Cardiac muscle cell (in vitro differentiated cells and primary cell): ENCODE measurements around the gene NISCH. TPM values are rescaled to one million over a fixed set of nuclear protein-coding genes. Genes with fewer than 3 reads are reported as not detected.

Experiments used
- DNase-seq, 2 donors: peaks; one replicate each; pipeline versions ENCODE4 v3.0.0 to v3.0.0-alpha.2; 2010 to 2017; ENCODE audit warnings: low read depth in 1 of 2, low spot score in 1 of 2
- H3K27ac ChIP-seq: fragments of 200-600 bp; sonication (generic); 2 replicates; pipeline ENCODE4 v1.5.1; 2016
- H3K27me3 ChIP-seq: fragments of 200-600 bp; sonication (generic); 2 replicates; pipeline ENCODE4 v1.6.0; 2016; ENCODE audit warnings: control low read depth
- H3K36me3 ChIP-seq: fragments of 200-600 bp; sonication (generic); 2 replicates; pipeline ENCODE4 v1.5.1; 2016; ENCODE audit warnings: control low read depth
- H3K4me1 ChIP-seq: fragments of 200-600 bp; sonication (generic); 2 replicates; pipeline ENCODE4 v1.8.1; 2017; ENCODE audit warnings: low read depth, mild to moderate bottlenecking, mixed run types
- H3K4me3 ChIP-seq: fragments of 200-600 bp; sonication (generic); 2 replicates; pipeline ENCODE4 v1.5.1; 2016; ENCODE audit warnings: mild to moderate bottlenecking
- H3K9me3 ChIP-seq: fragments of 200-600 bp; sonication (generic); 2 replicates; pipeline ENCODE4 v1.5.1; 2017; ENCODE audit warnings: low read depth, mild to moderate bottlenecking, control low read depth
- CTCF ChIP-seq: IDR thresholded peaks from 2 replicates; pipeline ENCODE4 v1.5.1; 2012; ENCODE audit warnings: low read depth, mild to moderate bottlenecking, low read length
- polyA plus RNA-seq: library from polyadenylated mRNA; unstranded; fragments of >200 nt; fragmentation: Nextera tagmentation; extraction: Ambion mirVana; gene quantifications from 2 replicates; pipeline ENCODE4 v1.2.1, GENCODE V29; 2016
- total RNA-seq: library from RNA; depleted of rRNA; stranded (reverse); fragments of >200 nt; gene quantifications from 2 replicates; pipeline ENCODE4 v1.2.3, GENCODE V29; 2016

Gene NISCH
- total and polyA plus RNA-seq, 2 experiments from 2014 or later, result 80.8 to 205 TPM

GRCh38 chr3:52443268-52443610 lies 12.2 kb upstream of the NISCH start:
- Histone ChIP-seq H3K9me3 (no peaks in the 10 kb centered on the region), H3K4me1 (peaks cover 2% of the 10 kb centered on the region), H3K27me3 (no peaks in the 10 kb centered on the region), H3K4me3 (no peak overlapping the region), H3K27ac (no peak overlapping the region), H3K36me3 (no peaks in the 10 kb centered on the region)
- DNase-seq, result no peak
- no peak for TF ChIP-seq CTCF

- no peak for TF ChIP-seq CTCF
- Histone ChIP-seq H3K4me3 (no peak overlapping the region), H3K9me3 (no peaks in the 10 kb centered on the region), H3K27ac (no peak overlapping the region), H3K27me3 (no peaks in the 10 kb centered on the region), H3K36me3 (no peaks in the 10 kb centered on the region), H3K4me1 (peaks cover 2% of the 10 kb centered on the region)
- DNase-seq, result no peak
Measured at GRCh38 chr3:52443791-52444687, 11.4 kb upstream of the NISCH start.

- Histone ChIP-seq H3K4me3 (no peak within 1 kb of the TSS), H3K36me3 (no peaks in the 10 kb centered on the region), H3K27ac (no peak within 1 kb of the TSS), H3K4me1 (peaks cover 7% of the 10 kb centered on the region), H3K9me3 (no peaks in the 10 kb centered on the region), H3K27me3 (no peaks in the 10 kb centered on the region)
- DNase-seq, result peak; percentile 60 to 88
- TF ChIP-seq CTCF, result peak; percentile 24
Measured at GRCh38 chr3:52444860-52445793, 10.3 kb upstream of the NISCH start, which contains the start of gene SEMA3G. SEMA3G (minus strand) TSS chr3:52445103; CDS start chr3:52445027, 76 bp downstream.

GRCh38 chr3:52446042-52446441 lies 9.4 kb upstream of the NISCH start:
- Histone ChIP-seq H3K4me3 (no peak overlapping the region), H3K36me3 (peaks cover 8% of the 10 kb centered on the region), H3K4me1 (peaks cover 17% of the 10 kb centered on the region), H3K27me3 (no peaks in the 10 kb centered on the region), H3K27ac (no peak overlapping the region), H3K9me3 (no peaks in the 10 kb centered on the region)
- no peak for DNase-seq
- TF ChIP-seq CTCF, result no peak

- Histone ChIP-seq H3K4me3 (no peak overlapping the region), H3K36me3 (peaks cover 15% of the 10 kb centered on the region), H3K9me3 (no peaks in the 10 kb centered on the region), H3K4me1 (peaks cover 20% of the 10 kb centered on the region), H3K27ac (no peak overlapping the region), H3K27me3 (no peaks in the 10 kb centered on the region)
- peak; percentile 100 for TF ChIP-seq CTCF
- peak; percentile 56 to 80 for DNase-seq
Measured at GRCh38 chr3:52446631-52447511, 8.5 kb upstream of the NISCH start.
